SK-N-SH (cell line): Measurements from ENCODE around the gene TBXAS1. TPM values are rescaled to one million over a fixed set of nuclear protein-coding genes. Genes with fewer than 3 reads are reported as not detected.

Source experiments
- CTCF ChIA-PET: fragments of 300-600, 350-600 bp; formaldehyde crosslinking; extraction: SDS; loops from one replicate; lab custom pipeline; 2021; lab: Yijun Ruan, JAX
- POLR2A ChIA-PET: fragments of 350-600 bp; sonication (Branson Sonifier 250); formaldehyde crosslinking; extraction: SDS; loops from one replicate; lab custom pipeline; 2020; ENCODE audit warnings: antibody characterized with exemption, inconsistent platforms; lab: Yijun Ruan, JAX
- DNase-seq: peaks from one replicate; pipeline ENCODE4 v3.0.0; 2012
- H2AFZ ChIP-seq: fragments of 200-600 bp; sonication (generic); 2 replicates; pipeline ENCODE4 v1.8.1; 2016; ENCODE audit warnings: antibody characterized with exemption, mild to moderate bottlenecking, low read depth
- H3F3A ChIP-seq: fragments of 200-600 bp; sonication (generic); replicated peaks from 2 replicates; pipeline ENCODE3; 2016; ENCODE audit warnings: antibody characterized with exemption, mild to moderate bottlenecking; ENCODE audit not compliant: insufficient read depth
- H3K27ac ChIP-seq, 2 experiments: fragments of 200-500 bp in 1 of 2; fragments of 200-600 bp in 1 of 2; sonication (Bioruptor generic) in 1 of 2; sonication (generic), shearing (Covaris generic) in 1 of 2; 2 replicates each; pipeline versions ENCODE4 v1.5.1 to v1.6.1; 2014 to 2016; ENCODE audit warnings: low read depth in 2 of 2, inconsistent platforms in 1 of 2, low read length in 1 of 2, mild to moderate bottlenecking in 1 of 2, mixed read lengths in 1 of 2
- H3K27me3 ChIP-seq: fragments of 200-600 bp; sonication (generic), shearing (Covaris generic); 2 replicates; pipeline ENCODE4 v1.6.1; 2016; ENCODE audit warnings: mixed run types; ENCODE audit not compliant: insufficient read depth
- H3K36me3 ChIP-seq, 2 experiments: fragments of 200-500 bp in 1 of 2; fragments of 200-600 bp in 1 of 2; sonication (Bioruptor generic) in 1 of 2; sonication (generic) in 1 of 2; replicated peaks in 1 of 2; 2 replicates each; pipeline versions ENCODE3 to v1.5.1; 2014 to 2016; ENCODE audit warnings: low read length in 1 of 2, mild to moderate bottlenecking in 1 of 2; ENCODE audit not compliant: insufficient read depth in 2 of 2, control insufficient read depth in 1 of 2
- H3K4me1 ChIP-seq, 2 experiments: fragments of 200-500 bp in 1 of 2; fragments of 200-600 bp in 1 of 2; sonication (Bioruptor generic) in 1 of 2; sonication (generic), shearing (Covaris generic) in 1 of 2; 2 replicates each; pipeline versions ENCODE4 v1.5.1 to v1.6.1; 2014 to 2016; ENCODE audit warnings: low read depth in 1 of 2, low read length in 1 of 2, mixed run types in 1 of 2; ENCODE audit not compliant: insufficient read depth in 2 of 2, control insufficient read depth in 1 of 2
- H3K4me2 ChIP-seq: fragments of 200-600 bp; sonication (generic), shearing (Covaris generic); 2 replicates; pipeline ENCODE4 v1.6.1; 2017; ENCODE audit warnings: mixed run types
- H3K4me3 ChIP-seq, 2 experiments: fragments of 200-500 bp in 1 of 2; fragments of 200-600 bp in 1 of 2; sonication (Bioruptor generic) in 1 of 2; sonication (generic), shearing (Covaris generic) in 1 of 2; 2 replicates each; pipeline versions ENCODE4 v1.5.1 to v1.8.1; 2014 to 2016; ENCODE audit warnings: low read depth in 2 of 2, inconsistent platforms in 1 of 2, low read length in 1 of 2, mild to moderate bottlenecking in 1 of 2, mixed read lengths in 1 of 2, moderate library complexity in 1 of 2
- H3K79me2 ChIP-seq: fragments of 200-600 bp; sonication (generic); 2 replicates; pipeline ENCODE4 v1.8.1; 2017; ENCODE audit warnings: mild to moderate bottlenecking; ENCODE audit not compliant: insufficient read depth
- H3K9ac ChIP-seq: fragments of 200-600 bp; sonication (generic); 2 replicates; pipeline ENCODE4 v1.6.1; 2017; ENCODE audit warnings: mixed run types
- H3K9me2 ChIP-seq: fragments of 200-600 bp; sonication (generic); 2 replicates; pipeline ENCODE4 v1.6.1; 2017; ENCODE audit warnings: mixed run types
- H3K9me3 ChIP-seq: fragments of 200-600 bp; sonication (generic); 2 replicates; pipeline ENCODE4 v1.6.1; 2017; ENCODE audit warnings: mixed run types, mild to moderate bottlenecking, moderate library complexity
- H4K20me1 ChIP-seq: fragments of 200-600 bp; sonication (generic); 2 replicates; pipeline ENCODE4 v1.6.1; 2017; ENCODE audit warnings: mild to moderate bottlenecking, mixed run types; ENCODE audit not compliant: insufficient read depth
- CHD2 ChIP-seq: fragments of 150-350 bp; IDR thresholded peaks from 2 replicates; pipeline ENCODE4 v1.6.1; 2018; ENCODE audit warnings: low read length; ENCODE audit not compliant: partially characterized antibody
- EP300 ChIP-seq, 2 experiments: IDR thresholded peaks; 2 replicates each; pipeline versions ENCODE4 v1.4.0 to v1.6.1; 2012; ENCODE audit warnings: borderline replicate concordance in 1 of 2, low read depth in 1 of 2, low read length in 1 of 2
- EZH2phosphoT487 ChIP-seq: fragments of 200-600 bp; sonication (generic); IDR thresholded peaks from 2 replicates; pipeline ENCODE4 v1.6.1; 2017; ENCODE audit warnings: low read depth, mixed run types, mild to moderate bottlenecking, antibody characterized with exemption, moderate library complexity, borderline replicate concordance
- GABPA ChIP-seq: IDR thresholded peaks from 2 replicates; pipeline ENCODE4 v1.4.0; 2012; ENCODE audit warnings: low read depth, mild to moderate bottlenecking
- MEF2A ChIP-seq: IDR thresholded peaks from 2 replicates; pipeline ENCODE4 v1.4.0; 2012; ENCODE audit warnings: low read depth, borderline replicate concordance
- NRF1 ChIP-seq: IDR thresholded peaks from 2 replicates; pipeline ENCODE4 v1.6.1; 2012; ENCODE audit warnings: low read depth, mild to moderate bottlenecking, low read length
- POLR2AphosphoS5 ChIP-seq: IDR thresholded peaks from 2 replicates; pipeline ENCODE4 v1.6.1; 2012; ENCODE audit warnings: low read depth, low read length
- SIN3A ChIP-seq: IDR thresholded peaks from 2 replicates; pipeline ENCODE4 v1.6.1; 2012; ENCODE audit warnings: low read depth, mild to moderate bottlenecking, low read length, moderate library complexity, borderline replicate concordance
- SMC3 ChIP-seq: IDR thresholded peaks from 2 replicates; pipeline ENCODE4 v1.6.1; 2012; ENCODE audit warnings: low read depth, low read length, improper control_type of control experiment
- TAF1 ChIP-seq: IDR thresholded peaks from 2 replicates; pipeline ENCODE4 v1.6.1; 2012; ENCODE audit warnings: low read depth, mild to moderate bottlenecking, low read length, moderate library complexity, borderline replicate concordance
- TCF12 ChIP-seq: IDR thresholded peaks from 2 replicates; pipeline ENCODE4 v1.4.0; 2012
- TEAD4 ChIP-seq: IDR thresholded peaks from 2 replicates; pipeline ENCODE4 v1.4.0; 2012; ENCODE audit warnings: mild to moderate bottlenecking, borderline replicate concordance; ENCODE audit not compliant: insufficient read depth
- WGBS: methylation state at CpG from one replicate; pipeline ENCODE4 v1.1.6; 2017; ENCODE audit warnings: low lambda C conversion rate; 5-methylcytosine and 5-hydroxymethylcytosine counted together
- polyA plus RNA-seq, 3 experiments: library from polyadenylated mRNA; depleted of rRNA; stranded (reverse); fragments of >200 nt; gene quantifications; 2 replicates each; pipeline ENCODE4 v1.2.3, GENCODE V29; 2012
- TF ChIP-seq, protein P1 (sequence below): fragments of 150-350 bp; IDR thresholded peaks from 2 replicates; pipeline ENCODE4 v1.6.1; 2016; ENCODE audit warnings: mild to moderate bottlenecking, low read depth, low read length
- TF ChIP-seq, protein P2 (sequence below): fragments of 200-600 bp; sonication (generic); IDR thresholded peaks from 2 replicates; pipeline ENCODE4 v1.6.1; 2017; ENCODE audit warnings: antibody characterized with exemption, mild to moderate bottlenecking, moderate library complexity
- TF ChIP-seq, protein P3 (sequence below): IDR thresholded peaks from 2 replicates; pipeline ENCODE4 v1.6.1; 2012; ENCODE audit warnings: mild to moderate bottlenecking, low read depth, low read length, moderate library complexity

TBXAS1 gene
- polyA plus RNA-seq, 1 of the 3 experiments (the other 2 are of a cell fraction), result 4.4 TPM

DNA sequence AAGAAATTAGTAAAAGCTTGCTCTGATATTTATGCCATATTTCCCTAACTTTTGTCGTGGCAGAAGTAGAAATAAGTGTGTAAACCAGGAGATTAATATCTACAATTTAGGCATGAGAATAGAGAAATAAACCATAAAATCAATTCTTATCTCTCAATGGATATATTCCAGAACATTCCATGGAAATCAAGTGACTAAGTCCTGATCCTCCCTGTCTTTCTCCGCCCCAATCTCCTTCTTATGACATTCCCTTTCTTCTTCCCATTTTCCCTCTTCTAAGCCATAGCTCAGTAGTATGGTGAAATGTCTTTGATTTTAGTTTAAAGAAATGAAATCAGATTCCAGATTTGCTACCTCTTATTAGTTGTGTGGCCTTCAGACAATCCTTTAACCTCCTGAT, 88.8 kb downstream of the TBXAS1 start:
- Histone ChIP-seq H3K27ac (no peak overlapping the region), H3K4me1 (peaks cover 3 to 31% of the 10 kb centered on the region in 2 experiments; a peak in 3 of 4 replicates), H3K4me3 (no peak overlapping the region), H3K36me3 (no peaks in the 10 kb centered on the region), H3K9me3 (no peaks in the 10 kb centered on the region), H3K4me2 (no peak overlapping the region), H3K9me2 (no peaks in the 10 kb centered on the region), H4K20me1 (no peaks in the 10 kb centered on the region), H2AFZ (no peak overlapping the region), H3F3A (peaks cover 20% of the 10 kb centered on the region), H3K79me2 (no peaks in the 10 kb centered on the region), H3K27me3 (no peaks in the 10 kb centered on the region), H3K9ac (no peak overlapping the region)
- CTCF ChIA-PET, result interaction anchor here (1.1 kb wide), 1 partner anchor 85 kb away, joined by 3 read pairs; no protein-coding TSS in a partner anchor
- WGBS, result 94% methylated on average over 2 of the region's 2 CpGs
- no peak for TF ChIP-seq TCF12
- no peak for TF ChIP-seq TAF1
- TF ChIP-seq EZH2phosphoT487, result no peak
- no peak for TF ChIP-seq CHD2
- no peak for TF ChIP-seq TEAD4
- no peak for TF ChIP-seq SMC3
- TF ChIP-seq, protein P1, sequence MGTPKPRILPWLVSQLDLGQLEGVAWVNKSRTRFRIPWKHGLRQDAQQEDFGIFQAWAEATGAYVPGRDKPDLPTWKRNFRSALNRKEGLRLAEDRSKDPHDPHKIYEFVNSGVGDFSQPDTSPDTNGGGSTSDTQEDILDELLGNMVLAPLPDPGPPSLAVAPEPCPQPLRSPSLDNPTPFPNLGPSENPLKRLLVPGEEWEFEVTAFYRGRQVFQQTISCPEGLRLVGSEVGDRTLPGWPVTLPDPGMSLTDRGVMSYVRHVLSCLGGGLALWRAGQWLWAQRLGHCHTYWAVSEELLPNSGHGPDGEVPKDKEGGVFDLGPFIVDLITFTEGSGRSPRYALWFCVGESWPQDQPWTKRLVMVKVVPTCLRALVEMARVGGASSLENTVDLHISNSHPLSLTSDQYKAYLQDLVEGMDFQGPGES, result no peak
- TF ChIP-seq NRF1, result no peak
- TF ChIP-seq, protein P2, sequence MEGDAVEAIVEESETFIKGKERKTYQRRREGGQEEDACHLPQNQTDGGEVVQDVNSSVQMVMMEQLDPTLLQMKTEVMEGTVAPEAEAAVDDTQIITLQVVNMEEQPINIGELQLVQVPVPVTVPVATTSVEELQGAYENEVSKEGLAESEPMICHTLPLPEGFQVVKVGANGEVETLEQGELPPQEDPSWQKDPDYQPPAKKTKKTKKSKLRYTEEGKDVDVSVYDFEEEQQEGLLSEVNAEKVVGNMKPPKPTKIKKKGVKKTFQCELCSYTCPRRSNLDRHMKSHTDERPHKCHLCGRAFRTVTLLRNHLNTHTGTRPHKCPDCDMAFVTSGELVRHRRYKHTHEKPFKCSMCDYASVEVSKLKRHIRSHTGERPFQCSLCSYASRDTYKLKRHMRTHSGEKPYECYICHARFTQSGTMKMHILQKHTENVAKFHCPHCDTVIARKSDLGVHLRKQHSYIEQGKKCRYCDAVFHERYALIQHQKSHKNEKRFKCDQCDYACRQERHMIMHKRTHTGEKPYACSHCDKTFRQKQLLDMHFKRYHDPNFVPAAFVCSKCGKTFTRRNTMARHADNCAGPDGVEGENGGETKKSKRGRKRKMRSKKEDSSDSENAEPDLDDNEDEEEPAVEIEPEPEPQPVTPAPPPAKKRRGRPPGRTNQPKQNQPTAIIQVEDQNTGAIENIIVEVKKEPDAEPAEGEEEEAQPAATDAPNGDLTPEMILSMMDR, result no peak
- TF ChIP-seq GABPA, result no peak
- no peak for TF ChIP-seq POLR2AphosphoS5
- no peak for TF ChIP-seq MEF2A
- TF ChIP-seq SIN3A, result no peak
- no peak for TF ChIP-seq EP300 (IDR thresholded peaks at IDR 0.05; ENCODE audit: borderline replicate concordance in 1 of 2, low read depth in 1 of 2, low read length in 1 of 2)
- TF ChIP-seq, protein P3, sequence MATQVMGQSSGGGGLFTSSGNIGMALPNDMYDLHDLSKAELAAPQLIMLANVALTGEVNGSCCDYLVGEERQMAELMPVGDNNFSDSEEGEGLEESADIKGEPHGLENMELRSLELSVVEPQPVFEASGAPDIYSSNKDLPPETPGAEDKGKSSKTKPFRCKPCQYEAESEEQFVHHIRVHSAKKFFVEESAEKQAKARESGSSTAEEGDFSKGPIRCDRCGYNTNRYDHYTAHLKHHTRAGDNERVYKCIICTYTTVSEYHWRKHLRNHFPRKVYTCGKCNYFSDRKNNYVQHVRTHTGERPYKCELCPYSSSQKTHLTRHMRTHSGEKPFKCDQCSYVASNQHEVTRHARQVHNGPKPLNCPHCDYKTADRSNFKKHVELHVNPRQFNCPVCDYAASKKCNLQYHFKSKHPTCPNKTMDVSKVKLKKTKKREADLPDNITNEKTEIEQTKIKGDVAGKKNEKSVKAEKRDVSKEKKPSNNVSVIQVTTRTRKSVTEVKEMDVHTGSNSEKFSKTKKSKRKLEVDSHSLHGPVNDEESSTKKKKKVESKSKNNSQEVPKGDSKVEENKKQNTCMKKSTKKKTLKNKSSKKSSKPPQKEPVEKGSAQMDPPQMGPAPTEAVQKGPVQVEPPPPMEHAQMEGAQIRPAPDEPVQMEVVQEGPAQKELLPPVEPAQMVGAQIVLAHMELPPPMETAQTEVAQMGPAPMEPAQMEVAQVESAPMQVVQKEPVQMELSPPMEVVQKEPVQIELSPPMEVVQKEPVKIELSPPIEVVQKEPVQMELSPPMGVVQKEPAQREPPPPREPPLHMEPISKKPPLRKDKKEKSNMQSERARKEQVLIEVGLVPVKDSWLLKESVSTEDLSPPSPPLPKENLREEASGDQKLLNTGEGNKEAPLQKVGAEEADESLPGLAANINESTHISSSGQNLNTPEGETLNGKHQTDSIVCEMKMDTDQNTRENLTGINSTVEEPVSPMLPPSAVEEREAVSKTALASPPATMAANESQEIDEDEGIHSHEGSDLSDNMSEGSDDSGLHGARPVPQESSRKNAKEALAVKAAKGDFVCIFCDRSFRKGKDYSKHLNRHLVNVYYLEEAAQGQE, result no peak
- POLR2A ChIA-PET, result no interaction called here
- no peak for DNase-seq
